HG03439 (cell line): Measurements from ENCODE around the gene KCNIP1.

Experiments used
- ATAC-seq: cut with Tn5 transposase; IDR thresholded peaks from one replicate; pipeline ENCODE4 v1.9.1; 2021; ENCODE audit warnings: mild to moderate bottlenecking, moderate library complexity; ENCODE audit not compliant: unreplicated experiment

Gene KCNIP1

GRCh38 chr5:170508036-170508435 is 4.2 kb downstream of the KCNIP1 start:
- ATAC-seq: no peak

GRCh38 chr5:170508660-170509347 is 5.0 kb downstream of the KCNIP1 start:
- no peak for ATAC-seq

- ATAC-seq: no peak
Measured at GRCh38 chr5:170509348-170509660, 5.5 kb downstream of the KCNIP1 start.

GRCh38 chr5:170510126-170510525 is 6.3 kb downstream of the KCNIP1 start:
- no peak for ATAC-seq

- ATAC-seq: no peak
Measured at GRCh38 chr5:170510559-170510958, 6.7 kb downstream of the KCNIP1 start.

- no peak for ATAC-seq
Measured at GRCh38 chr5:170511551-170512258, 7.9 kb downstream of the KCNIP1 start.

- ATAC-seq: no peak
Measured at GRCh38 chr5:170513856-170514525, 10.2 kb downstream of the KCNIP1 start.

GRCh38 chr5:170517411-170517810 is 13.6 kb downstream of the KCNIP1 start:
- ATAC-seq: no peak

- ATAC-seq: no peak
Measured at GRCh38 chr5:170518277-170518676, 14.5 kb downstream of the KCNIP1 start.

- no peak for ATAC-seq
Measured at GRCh38 chr5:170519549-170519948, 15.7 kb downstream of the KCNIP1 start.

- no peak for ATAC-seq
Measured at GRCh38 chr5:170520372-170520771, 16.6 kb downstream of the KCNIP1 start.

GRCh38 chr5:170522211-170523141 is 18.7 kb downstream of the KCNIP1 start:
- ATAC-seq: no peak

GRCh38 chr5:170523142-170523551 is 19.3 kb downstream of the KCNIP1 start:
- ATAC-seq: no peak

GRCh38 chr5:170523830-170524229 is 20.0 kb downstream of the KCNIP1 start:
- no peak for ATAC-seq

- no peak for ATAC-seq
Measured at GRCh38 chr5:170524576-170524975, 20.8 kb downstream of the KCNIP1 start.

GRCh38 chr5:170525470-170526211 is 21.8 kb downstream of the KCNIP1 start:
- no peak for ATAC-seq

GRCh38 chr5:170527991-170528390 is 24.2 kb downstream of the KCNIP1 start:
- ATAC-seq: no peak

- no peak for ATAC-seq
Measured at GRCh38 chr5:170528976-170529375, 25.2 kb downstream of the KCNIP1 start.

- no peak for ATAC-seq
Measured at GRCh38 chr5:170532935-170533334, 29.1 kb downstream of the KCNIP1 start.

- no peak for ATAC-seq
Measured at GRCh38 chr5:170533383-170533782, 29.6 kb downstream of the KCNIP1 start.
